Measurements from ENCODE around the gene VWA5B1.

GRCh38 chr1:20381961-20382360, 91.3 kb downstream of the VWA5B1 start:
- TF ChIP-seq SUZ12 (IDR thresholded peaks at IDR 0.05; ENCODE audit: extremely low read depth, insufficient read depth, insufficient read length): no peak
- no peak for TF ChIP-seq YY1 (IDR thresholded peaks at IDR 0.05; ENCODE audit: insufficient read depth, insufficient read length)
